Upper lobe of left lung (tissue), 6 donors: ENCODE measurements around the gene OPCML. TPM values are rescaled to one million over a fixed set of nuclear protein-coding genes. Genes with fewer than 3 reads are reported as not detected.

Source experiments
- ATAC-seq, 2 donors: fragments of 200-7000 bp; cut with Tn5 transposase; one replicate each; pipeline ENCODE4 v1.9.1; 2022; ENCODE audit warnings: mild to moderate bottlenecking in 2 of 2, moderate library complexity in 2 of 2; ENCODE audit not compliant: low FRiP score in 2 of 2
- DNase-seq, 2 donors: peaks; one replicate each; pipeline ENCODE4 v3.0.0-alpha.2; 2019 to 2020
- H3K27ac ChIP-seq, 4 donors: fragments of 200-600 bp; sonication (generic); one replicate each; pipeline ENCODE4 v1.5.1; 2016 to 2019
- H3K27me3 ChIP-seq, 4 donors: fragments of 200-600 bp; sonication (generic); one replicate each; pipeline ENCODE4 v1.5.1; 2017 to 2019
- H3K36me3 ChIP-seq, 4 donors: fragments of 200-600 bp; sonication (generic); one replicate each; pipeline ENCODE4 v1.5.1; 2016 to 2019
- H3K4me1 ChIP-seq, 4 donors: fragments of 200-600 bp; sonication (generic); one replicate each; pipeline ENCODE4 v1.5.1; 2018 to 2019
- H3K4me3 ChIP-seq, 4 donors: fragments of 200-600 bp; sonication (generic); one replicate each; pipeline ENCODE4 v1.5.1; 2017 to 2019; ENCODE audit warnings: mild to moderate bottlenecking in 2 of 4, moderate library complexity in 1 of 4
- H3K9me3 ChIP-seq, 4 donors: fragments of 200-600 bp; sonication (generic); one replicate each; pipeline ENCODE4 v1.5.1; 2018 to 2019
- EP300 ChIP-seq, 4 donors: sonication (generic); formaldehyde crosslinking; IDR thresholded peaks; one replicate each; pipeline ENCODE4 v1.5.1; 2017; ENCODE audit warnings: antibody characterized with exemption in 4 of 4, control low read depth in 2 of 4
- POLR2A ChIP-seq, 4 donors: fragments of 450-650 bp; IDR thresholded peaks; one replicate each; pipeline ENCODE4 v1.5.1; 2016 to 2017; ENCODE audit warnings: antibody characterized with exemption in 4 of 4, mild to moderate bottlenecking in 2 of 4
- POLR2AphosphoS5 ChIP-seq, 2 donors: sonication (generic); formaldehyde crosslinking; IDR thresholded peaks; one replicate each; pipeline ENCODE4 v1.5.1; 2017; ENCODE audit warnings: antibody characterized with exemption in 2 of 2
- WGBS, 2 donors: methylation state at CpG; one replicate each; pipeline ENCODE4 v1.1.5; 2017 to 2018; 5-methylcytosine and 5-hydroxymethylcytosine counted together
- total RNA-seq, 6 donors: library from RNA; depleted of rRNA in 4 of 6; stranded (reverse); fragments of >200 nt in 4 of 6; gene quantifications; one replicate each; pipeline versions ENCODE4 v1.1.0 to v1.2.1, GENCODE V29; 2016 to 2021
- TF ChIP-seq, protein P1 (sequence below), 6 experiments: fragments of 450-650 bp in 4 of 6; fragments of 200-600 bp in 2 of 6; sonication (generic) in 2 of 6; IDR thresholded peaks; one replicate each; pipeline ENCODE4 v1.5.1; 2016 to 2019; ENCODE audit warnings: antibody characterized with exemption in 6 of 6
- donor health status: DM: no; HTN: no; CAD: no; lungs with moderate emphysema.
- donor health status: DM: no; HTN: yes; CAD: no; lungs with severe emphysema.

OPCML gene
- total RNA-seq, 6 donors from 2014 or later, result 0.10 TPM; not detected in 5

DNA sequence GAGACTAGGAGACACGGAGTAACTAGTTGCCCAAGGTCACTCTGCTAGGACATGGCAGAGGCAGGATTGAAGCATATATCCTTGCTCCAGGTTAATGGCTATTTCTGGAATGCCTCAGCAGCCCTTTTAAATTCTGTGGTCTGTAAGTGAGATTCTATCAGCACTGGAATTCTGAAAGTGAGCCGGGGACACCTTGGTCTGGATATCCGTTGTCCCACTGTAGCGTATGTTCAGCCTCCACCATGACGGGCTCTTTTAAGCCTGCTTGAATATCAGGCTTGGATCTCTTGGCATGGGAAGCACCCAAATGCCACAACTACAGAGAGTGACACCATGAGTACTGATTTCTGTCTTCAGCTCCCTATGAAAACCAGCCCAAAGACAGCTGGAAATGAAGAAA lies 254.4 kb downstream of the OPCML start:
- H3K4me1 ChIP-seq, result no peaks in the 10 kb centered on the region
- TF ChIP-seq EP300 (IDR thresholded peaks at IDR 0.05) (no peak), POLR2AphosphoS5 (IDR thresholded peaks at IDR 0.05) (no peak), POLR2A (IDR thresholded peaks at IDR 0.05) (no peak)
- TF ChIP-seq, protein P1, sequence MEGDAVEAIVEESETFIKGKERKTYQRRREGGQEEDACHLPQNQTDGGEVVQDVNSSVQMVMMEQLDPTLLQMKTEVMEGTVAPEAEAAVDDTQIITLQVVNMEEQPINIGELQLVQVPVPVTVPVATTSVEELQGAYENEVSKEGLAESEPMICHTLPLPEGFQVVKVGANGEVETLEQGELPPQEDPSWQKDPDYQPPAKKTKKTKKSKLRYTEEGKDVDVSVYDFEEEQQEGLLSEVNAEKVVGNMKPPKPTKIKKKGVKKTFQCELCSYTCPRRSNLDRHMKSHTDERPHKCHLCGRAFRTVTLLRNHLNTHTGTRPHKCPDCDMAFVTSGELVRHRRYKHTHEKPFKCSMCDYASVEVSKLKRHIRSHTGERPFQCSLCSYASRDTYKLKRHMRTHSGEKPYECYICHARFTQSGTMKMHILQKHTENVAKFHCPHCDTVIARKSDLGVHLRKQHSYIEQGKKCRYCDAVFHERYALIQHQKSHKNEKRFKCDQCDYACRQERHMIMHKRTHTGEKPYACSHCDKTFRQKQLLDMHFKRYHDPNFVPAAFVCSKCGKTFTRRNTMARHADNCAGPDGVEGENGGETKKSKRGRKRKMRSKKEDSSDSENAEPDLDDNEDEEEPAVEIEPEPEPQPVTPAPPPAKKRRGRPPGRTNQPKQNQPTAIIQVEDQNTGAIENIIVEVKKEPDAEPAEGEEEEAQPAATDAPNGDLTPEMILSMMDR (IDR thresholded peaks at IDR 0.05), result no peak
- 91 to 92% methylated on average over 5 of the region's 5 CpGs for WGBS, 2 donors
- H3K27ac ChIP-seq, result no peak overlapping the region
- DNase-seq, result no peak
- H3K4me3 ChIP-seq, result no peak overlapping the region
- H3K36me3 ChIP-seq, result no peaks in the 10 kb centered on the region
- no peaks in the 10 kb centered on the region for H3K27me3 ChIP-seq
- no peaks in the 10 kb centered on the region for H3K9me3 ChIP-seq
- ATAC-seq, result no peak

DNA sequence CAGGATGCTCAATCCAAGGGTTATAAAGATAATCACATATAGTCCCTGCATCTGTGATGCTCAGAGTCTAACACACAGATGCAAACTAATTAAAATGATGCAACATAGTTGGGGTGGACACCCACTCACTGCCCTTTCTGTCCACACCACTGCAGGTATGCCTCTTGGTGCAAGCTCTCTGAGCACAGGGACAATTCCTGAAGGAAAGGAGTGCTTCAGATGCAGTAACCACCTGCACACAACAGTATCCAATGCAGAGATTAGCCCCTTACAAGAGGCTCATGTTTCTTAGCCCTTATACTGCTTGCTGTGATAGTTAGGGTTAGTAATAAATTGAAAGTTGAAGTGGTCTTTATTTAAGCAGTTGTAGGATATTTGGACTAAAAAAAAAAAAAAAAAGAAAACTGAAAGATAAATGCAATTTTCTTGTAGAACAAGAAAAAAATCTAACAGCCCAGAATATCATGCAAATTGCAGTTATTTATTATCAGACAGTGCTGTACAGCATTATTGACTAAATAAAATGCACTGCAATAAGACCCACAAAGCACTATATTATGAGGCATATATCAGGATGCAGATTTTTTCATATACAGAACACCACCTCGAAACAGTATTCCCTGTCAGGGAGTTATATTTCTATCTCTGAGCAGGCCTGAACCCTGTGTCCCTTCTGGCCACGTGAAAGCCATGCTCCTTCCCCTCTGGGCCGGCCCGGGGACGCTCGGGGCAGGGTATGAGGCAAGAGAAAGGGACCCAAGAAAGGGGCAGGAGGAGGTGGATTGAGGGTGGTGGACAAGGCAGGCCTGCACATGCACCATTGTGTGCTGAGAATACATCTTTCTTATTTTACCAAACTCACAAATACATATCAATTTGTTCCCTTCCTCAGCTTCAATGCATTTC lies 260.2 kb downstream of the OPCML start:
- ATAC-seq, result no peak
- Histone ChIP-seq H3K4me3 (no peak overlapping the region), H3K36me3 (no peaks in the 10 kb centered on the region), H3K9me3 (no peaks in the 10 kb centered on the region), H3K27ac (no peak overlapping the region), H3K27me3 (no peaks in the 10 kb centered on the region), H3K4me1 (no peaks in the 10 kb centered on the region)
- DNase-seq, result peak in 1 of 2 donors; percentile 50
- WGBS, 2 donors, result 72 to 84% methylated on average over 6 of the region's 6 CpGs
- TF ChIP-seq EP300 (IDR thresholded peaks at IDR 0.05), result no peak
- TF ChIP-seq, protein P1 (IDR thresholded peaks at IDR 0.05), result no peak
- TF ChIP-seq POLR2AphosphoS5 (IDR thresholded peaks at IDR 0.05), result no peak
- no peak for TF ChIP-seq POLR2A (IDR thresholded peaks at IDR 0.05)

DNA sequence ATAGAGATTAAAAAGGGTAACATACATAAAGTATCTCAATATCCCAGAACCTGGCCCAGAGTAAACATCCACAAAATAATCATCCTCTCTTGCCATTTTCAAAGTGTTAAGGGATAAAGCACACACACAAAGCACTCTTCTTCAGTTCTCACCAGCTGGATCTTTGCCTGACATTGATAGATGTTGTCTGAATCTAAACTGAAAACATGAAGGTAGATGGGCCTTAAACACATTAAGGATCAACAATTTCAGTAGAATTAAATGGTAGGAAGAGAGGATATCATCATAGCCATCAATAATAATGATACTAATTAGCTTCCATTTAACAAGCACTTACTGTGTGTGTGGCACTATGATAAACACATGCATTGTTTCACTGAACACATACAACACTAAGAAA lies 261.1 kb downstream of the OPCML start:
- no peak overlapping the region for H3K27ac ChIP-seq
- H3K27me3 ChIP-seq, result no peaks in the 10 kb centered on the region
- TF ChIP-seq POLR2A (IDR thresholded peaks at IDR 0.05) (no peak), POLR2AphosphoS5 (IDR thresholded peaks at IDR 0.05) (no peak), EP300 (IDR thresholded peaks at IDR 0.05) (no peak)
- TF ChIP-seq, protein P1 (IDR thresholded peaks at IDR 0.05), result no peak
- DNase-seq (no peak), ATAC-seq (no peak)
- no peaks in the 10 kb centered on the region for H3K36me3 ChIP-seq
- H3K4me1 ChIP-seq, result no peaks in the 10 kb centered on the region
- no peaks in the 10 kb centered on the region for H3K9me3 ChIP-seq
- H3K4me3 ChIP-seq, result no peak overlapping the region

DNA sequence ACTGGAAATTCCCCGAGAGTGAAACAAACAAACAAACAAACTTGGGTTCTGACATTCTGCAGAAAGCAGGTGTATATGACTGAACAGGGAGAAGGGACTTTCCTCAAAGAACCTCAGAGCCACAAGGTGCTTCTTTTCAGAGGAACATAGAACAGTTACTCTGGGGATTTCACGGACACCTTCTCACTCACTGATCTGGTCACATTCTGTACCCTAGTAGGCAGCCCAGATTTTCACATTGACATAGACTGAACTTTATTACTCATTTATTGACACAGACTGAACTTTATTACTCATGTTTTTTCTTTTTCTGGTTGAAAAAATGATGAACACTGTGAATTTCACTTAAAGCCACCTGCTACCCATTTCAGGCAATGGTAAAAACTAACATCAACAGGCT lies 263.0 kb downstream of the OPCML start:
- Histone ChIP-seq H3K4me3 (no peak overlapping the region), H3K4me1 (no peaks in the 10 kb centered on the region), H3K27me3 (no peaks in the 10 kb centered on the region), H3K27ac (no peak overlapping the region), H3K36me3 (no peaks in the 10 kb centered on the region), H3K9me3 (no peaks in the 10 kb centered on the region)
- WGBS, 2 donors, result 73 to 82% methylated on average over 2 of the region's 2 CpGs
- no peak for ATAC-seq
- TF ChIP-seq, protein P1 (IDR thresholded peaks at IDR 0.05), result no peak
- TF ChIP-seq POLR2A (IDR thresholded peaks at IDR 0.05) (no peak), EP300 (IDR thresholded peaks at IDR 0.05) (no peak), POLR2AphosphoS5 (IDR thresholded peaks at IDR 0.05) (no peak)
- DNase-seq, result no peak

DNA sequence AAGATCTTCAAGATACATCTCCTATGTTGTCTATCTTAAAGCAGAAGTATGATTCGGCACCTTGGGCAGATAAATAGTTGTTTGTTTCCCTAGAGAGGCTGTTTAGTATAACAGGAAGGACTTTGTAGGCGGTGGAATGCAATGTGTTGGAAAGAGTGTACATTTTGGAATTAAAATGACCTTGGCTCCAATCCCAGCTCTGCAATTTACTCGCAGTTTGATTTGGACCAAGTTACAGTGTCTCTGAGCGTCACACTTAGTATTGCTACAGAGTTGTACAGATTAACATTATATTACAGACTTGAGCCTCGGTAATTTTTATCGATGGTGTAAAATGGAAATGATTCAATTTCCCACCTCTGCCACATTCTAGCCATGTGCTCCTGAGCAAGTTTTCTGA lies 265.3 kb downstream of the OPCML start:
- WGBS, 2 donors, result 57 to 58% methylated on average over 6 of the region's 6 CpGs
- TF ChIP-seq POLR2AphosphoS5 (IDR thresholded peaks at IDR 0.05) (no peak), POLR2A (IDR thresholded peaks at IDR 0.05) (no peak), EP300 (IDR thresholded peaks at IDR 0.05) (no peak)
- TF ChIP-seq, protein P1 (IDR thresholded peaks at IDR 0.05), result no peak

More for the DNA sequence above, 265.3 kb downstream of the OPCML start:
- Histone ChIP-seq H3K27me3 (no peaks in the 10 kb centered on the region), H3K9me3 (no peaks in the 10 kb centered on the region), H3K27ac (no peak overlapping the region), H3K4me3 (no peak overlapping the region), H3K4me1 (no peaks in the 10 kb centered on the region), H3K36me3 (no peaks in the 10 kb centered on the region)
- ATAC-seq, result no peak
- DNase-seq, result no peak
